Astrocyte of the cerebellum (primary cell): Measurements from ENCODE around the gene ANKRD13D.

Source experiments
- DNase-seq: peaks from one replicate; pipeline ENCODE4 v3.0.0-alpha.2; 2011; ENCODE audit warnings: low read depth
- H3K4me3 ChIP-seq: 2 replicates; pipeline ENCODE4 v1.5.1; 2011; ENCODE audit warnings: mild to moderate bottlenecking, low read depth, low read length, moderate library complexity
- in situ Hi-C: cut with HindIII; loops from 2 replicates; pipeline ENCODE4 v1.10.0; 2017; ENCODE audit warnings: low sequenced_read_pairs
- TF ChIP-seq, protein P1 (sequence below): IDR thresholded peaks from 2 replicates; pipeline ENCODE4 v1.5.1; 2012; ENCODE audit warnings: low read length, low read depth, moderate library complexity, mild to moderate bottlenecking; ENCODE audit errors: missing control alignments

The ANKRD13D gene

DNA sequence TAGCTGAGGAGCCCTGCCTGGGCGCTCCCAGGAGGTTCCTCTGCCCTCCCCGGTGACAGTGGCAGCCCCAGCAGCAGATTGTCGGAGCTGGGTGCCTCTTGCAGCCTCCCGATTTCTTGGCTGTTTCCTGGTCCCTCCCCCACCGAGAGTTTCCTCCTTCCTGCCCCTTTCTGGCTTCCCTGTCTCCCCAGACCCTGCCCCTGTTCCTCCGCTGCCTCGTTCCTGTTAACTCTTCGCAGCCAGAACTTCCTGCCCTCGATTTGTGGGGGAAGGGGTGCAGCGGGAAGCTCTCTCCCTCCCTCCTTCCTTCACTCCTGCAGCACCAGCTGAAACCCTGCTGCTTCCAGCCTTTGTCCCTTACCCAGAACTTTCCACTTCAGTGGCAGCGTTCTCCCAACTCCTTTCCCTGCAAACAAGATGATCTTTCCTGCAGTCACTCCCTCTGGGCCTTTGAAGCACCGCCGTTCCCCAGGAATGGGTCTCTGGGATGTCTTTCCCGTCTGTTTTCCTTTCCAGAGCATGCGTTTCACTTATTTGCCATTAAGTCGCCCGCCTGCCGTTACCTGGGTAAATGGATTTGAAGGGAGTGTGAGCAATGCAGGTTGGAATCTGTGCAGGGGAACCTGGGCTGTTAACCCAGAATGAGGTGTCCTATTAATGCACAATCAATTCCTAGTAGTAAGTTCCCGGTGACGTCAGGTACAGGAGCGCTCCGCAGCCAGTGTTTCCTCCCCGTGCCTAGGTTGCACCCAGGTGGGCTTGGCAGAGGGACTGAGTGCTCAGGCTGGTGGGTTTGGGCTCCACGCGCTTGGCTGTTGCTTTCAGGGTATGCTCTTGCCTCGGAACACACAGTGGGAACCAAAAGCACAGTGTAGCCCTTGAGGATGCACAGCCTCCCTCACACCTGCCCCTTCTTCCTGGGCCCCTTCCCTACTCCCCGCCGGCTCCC lies 18.6 kb upstream of the ANKRD13D start:
- in situ Hi-C loops = no loop called here
- TF ChIP-seq, protein P1, sequence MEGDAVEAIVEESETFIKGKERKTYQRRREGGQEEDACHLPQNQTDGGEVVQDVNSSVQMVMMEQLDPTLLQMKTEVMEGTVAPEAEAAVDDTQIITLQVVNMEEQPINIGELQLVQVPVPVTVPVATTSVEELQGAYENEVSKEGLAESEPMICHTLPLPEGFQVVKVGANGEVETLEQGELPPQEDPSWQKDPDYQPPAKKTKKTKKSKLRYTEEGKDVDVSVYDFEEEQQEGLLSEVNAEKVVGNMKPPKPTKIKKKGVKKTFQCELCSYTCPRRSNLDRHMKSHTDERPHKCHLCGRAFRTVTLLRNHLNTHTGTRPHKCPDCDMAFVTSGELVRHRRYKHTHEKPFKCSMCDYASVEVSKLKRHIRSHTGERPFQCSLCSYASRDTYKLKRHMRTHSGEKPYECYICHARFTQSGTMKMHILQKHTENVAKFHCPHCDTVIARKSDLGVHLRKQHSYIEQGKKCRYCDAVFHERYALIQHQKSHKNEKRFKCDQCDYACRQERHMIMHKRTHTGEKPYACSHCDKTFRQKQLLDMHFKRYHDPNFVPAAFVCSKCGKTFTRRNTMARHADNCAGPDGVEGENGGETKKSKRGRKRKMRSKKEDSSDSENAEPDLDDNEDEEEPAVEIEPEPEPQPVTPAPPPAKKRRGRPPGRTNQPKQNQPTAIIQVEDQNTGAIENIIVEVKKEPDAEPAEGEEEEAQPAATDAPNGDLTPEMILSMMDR = no peak
- H3K4me3 ChIP-seq = peak overlapping the region; percentile 0
- no peak for DNase-seq

DNA sequence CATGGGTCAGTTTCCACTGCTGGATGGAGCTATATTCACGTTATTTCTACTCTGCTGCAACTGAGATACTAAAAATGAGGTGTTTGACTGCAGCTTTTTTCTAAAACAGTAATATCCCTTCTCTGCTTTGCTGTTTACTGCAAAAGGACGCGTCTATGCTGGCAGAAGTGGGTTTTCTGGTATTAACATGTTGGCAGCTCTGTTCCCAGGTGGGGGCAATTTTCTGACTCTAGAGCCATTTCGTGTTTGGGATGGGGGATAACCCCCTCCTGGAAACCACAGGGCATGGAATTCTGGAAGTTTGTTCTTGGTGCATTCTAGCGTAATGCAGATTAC lies 17.9 kb upstream of the ANKRD13D start:
- TF ChIP-seq, protein P1 = no peak
- in situ Hi-C loops = no loop called here
- H3K4me3 ChIP-seq = no peak overlapping the region
- no peak for DNase-seq

DNA sequence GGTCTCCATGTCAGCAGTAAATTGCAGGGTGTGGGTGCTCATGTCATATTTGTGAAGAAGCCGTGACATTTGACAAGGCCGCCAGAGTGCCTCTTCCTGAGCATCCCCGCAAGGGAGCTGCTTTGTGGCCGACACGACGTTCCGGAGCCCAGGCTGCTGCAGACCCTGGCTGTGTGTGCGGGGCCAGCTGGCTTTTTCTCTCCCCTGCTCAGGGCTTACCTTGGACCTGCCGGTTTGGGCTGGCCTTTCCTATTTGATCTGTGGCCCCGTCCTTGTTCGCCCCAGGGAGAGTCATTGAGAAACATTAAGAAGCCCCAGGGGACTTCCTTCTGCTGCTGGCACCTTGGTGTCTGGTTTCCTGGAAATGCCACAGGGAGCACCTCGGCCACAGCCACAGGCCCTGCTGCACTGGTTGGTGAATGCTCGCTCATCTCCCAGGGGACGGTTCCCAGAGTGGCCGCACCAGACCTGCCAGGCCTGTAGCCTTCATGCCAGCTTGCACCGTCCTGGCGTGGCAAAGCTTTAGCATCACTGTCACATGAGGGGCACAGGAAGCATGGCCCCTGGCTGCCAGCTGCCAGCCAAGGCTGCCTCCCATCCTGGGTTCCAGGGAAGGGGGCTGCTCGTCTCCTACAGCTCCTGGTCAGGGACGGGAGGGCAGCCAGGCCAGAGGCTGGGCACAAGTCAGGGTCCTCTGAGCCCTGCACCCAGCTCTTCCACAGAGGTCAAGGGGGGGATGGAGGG lies 17.4 kb upstream of the ANKRD13D start:
- no peak overlapping the region for H3K4me3 ChIP-seq
- in situ Hi-C loops = no loop called here
- DNase-seq = no peak

DNA sequence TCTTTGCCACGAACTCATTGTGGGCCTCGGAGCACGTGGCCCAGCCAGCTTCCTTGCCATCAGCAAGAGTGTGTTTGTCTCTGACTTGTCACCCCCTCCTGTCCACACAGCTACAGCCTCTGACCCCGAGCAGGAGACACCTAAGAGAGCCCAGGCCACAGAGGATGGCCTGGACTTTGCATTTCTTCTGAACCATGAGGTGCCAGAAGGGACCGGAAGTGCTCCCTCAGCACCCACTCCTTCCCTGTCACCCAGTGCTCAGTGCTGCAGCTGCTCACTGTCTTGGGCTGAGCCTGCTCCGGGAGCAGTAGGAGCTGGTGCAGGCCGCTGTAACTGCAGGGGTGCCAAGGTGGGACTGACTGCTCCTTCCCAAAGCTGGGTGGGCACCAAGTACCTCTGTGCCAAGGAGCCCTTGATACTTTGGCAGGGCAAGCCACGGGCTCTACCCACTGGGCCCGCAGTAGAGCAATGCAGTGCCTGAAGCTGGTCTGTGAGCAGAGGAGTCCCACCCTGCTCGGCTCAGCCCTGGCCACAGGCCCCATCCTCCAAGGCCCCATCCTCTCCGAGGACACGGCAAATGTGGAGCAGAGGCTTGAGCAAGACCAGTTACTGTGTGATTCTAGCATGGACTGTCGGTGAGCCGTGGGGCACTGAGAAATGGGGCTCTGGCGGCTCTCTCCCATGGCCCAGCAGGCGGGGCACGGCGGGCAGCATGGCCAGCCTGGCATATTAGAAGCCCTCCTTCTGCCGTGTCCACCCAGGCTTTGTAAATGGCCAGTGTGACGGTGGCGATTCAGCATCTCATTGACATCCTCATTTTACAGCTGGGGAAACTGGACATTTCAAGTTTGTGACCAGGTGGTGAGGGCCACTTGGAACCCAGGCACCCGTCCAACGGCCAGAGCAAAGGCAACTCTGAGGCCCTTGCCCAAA lies 16.5 kb upstream of the ANKRD13D start:
- TF ChIP-seq, protein P1 = no peak
- in situ Hi-C loops = no loop called here
- no peak overlapping the region for H3K4me3 ChIP-seq
- DNase-seq = no peak

More for the DNA sequence above, 17.4 kb upstream of the ANKRD13D start:
- TF ChIP-seq, protein P1 = no peak

DNA sequence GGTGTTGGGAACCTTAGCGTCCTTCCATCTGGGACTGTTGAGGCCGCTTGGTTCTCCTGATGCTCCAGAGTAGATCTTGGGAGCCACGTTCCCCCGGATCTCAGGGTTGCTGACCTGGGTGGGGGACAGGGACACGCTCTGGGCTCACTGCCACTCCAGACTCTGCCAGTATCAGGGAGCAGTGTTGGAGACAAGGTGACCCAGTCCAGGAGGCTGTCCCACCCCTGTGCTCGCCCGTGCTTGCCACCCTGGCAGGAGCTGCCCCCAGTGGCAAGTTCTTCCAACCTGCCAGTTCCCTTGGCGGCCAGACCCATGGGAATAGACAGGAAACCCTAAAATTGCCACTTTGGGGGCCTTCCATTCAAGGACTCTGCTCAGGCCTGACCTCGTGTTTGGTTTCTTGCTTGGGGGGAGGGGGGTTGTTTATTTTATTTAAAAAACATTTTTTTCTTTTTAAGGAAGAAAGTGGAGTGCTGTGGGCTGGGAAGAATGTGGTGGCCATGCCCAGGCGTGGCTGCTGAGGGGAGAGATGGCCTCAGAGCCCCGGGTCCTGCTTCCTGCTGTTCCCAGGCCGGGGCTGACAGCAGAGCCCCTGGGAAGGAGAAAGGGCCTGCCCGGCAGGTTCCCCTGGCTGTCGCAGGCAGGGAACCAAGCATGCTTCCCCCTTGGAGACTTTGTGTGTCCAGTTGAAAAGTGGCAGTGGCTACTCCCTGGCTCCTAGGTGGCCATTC lies 15.7 kb upstream of the ANKRD13D start:
- no peak for DNase-seq
- in situ Hi-C loops = no loop called here
- no peak overlapping the region for H3K4me3 ChIP-seq
- TF ChIP-seq, protein P1 = no peak
